Hypothalamus (tissue), 51 donors: ENCODE measurements around the gene MREG.

Source experiments
- DNase-seq, 51 donors: peaks; one replicate each; lab custom pipeline; 2025; lab: John Stamatoyannopoulos, UW

MREG gene

DNA sequence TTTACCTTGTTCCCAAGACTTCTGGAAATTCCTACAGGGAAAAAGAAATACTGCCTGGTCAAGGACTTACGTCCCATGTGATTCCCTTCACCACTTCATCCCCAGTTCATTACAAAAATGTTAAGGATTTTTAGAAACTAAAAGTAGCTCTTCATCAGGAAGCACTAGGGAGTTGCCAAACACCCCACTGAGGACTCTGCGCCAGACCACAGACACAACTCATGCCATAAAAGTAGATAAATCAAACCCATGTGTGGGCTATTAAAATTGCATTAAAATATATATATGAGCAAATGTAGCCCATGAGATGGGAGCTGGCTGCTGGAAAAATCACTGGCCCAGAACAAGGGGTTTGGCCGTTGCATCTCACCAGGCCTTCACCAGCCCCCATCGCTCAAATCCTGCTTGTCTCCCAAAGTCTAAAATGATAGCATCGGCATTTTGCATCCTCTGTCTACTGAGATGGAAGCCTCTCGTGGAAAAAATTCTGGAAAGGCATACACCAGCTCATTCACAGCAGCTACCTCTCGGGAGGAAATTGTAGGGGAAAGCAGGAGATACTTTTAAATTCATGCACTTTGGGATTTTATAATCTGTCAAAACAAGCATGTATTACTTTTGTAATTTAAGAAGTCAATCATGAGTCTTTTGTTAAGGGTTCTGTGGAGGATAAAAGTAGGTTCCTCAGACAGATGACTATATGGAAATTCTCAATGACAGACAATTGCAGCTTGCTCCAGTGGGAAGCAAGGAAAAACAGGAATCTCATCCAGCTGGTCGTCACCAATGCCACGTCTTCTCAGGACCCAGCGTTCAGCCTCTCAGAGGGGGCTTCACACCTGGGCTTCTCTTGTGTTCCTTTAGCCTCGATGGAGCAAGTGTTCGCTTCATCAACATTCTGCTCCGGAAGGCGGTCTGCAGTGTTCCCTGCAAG is 113.9 kb downstream of the MREG start:
- DNase-seq, result no peak

DNA sequence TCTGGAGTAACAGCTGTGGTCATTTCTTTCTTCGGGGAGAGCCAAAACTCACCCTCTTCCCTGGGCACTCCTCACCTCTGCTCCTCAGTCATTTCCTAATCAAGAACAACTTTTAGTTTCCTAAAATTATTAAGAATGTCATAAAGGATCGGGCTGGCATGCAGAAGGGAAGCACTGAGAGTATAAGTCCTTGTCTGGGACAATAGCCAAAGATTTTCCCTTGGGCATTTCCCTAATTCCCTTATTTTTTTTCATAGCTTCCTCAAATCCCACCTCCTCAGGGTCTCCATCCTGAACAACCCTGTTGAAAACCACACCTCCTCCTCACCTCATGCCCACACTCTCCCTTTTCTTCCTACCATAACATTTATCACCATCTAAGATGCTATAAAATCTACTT is 115.0 kb downstream of the MREG start:
- no peak for DNase-seq

DNA sequence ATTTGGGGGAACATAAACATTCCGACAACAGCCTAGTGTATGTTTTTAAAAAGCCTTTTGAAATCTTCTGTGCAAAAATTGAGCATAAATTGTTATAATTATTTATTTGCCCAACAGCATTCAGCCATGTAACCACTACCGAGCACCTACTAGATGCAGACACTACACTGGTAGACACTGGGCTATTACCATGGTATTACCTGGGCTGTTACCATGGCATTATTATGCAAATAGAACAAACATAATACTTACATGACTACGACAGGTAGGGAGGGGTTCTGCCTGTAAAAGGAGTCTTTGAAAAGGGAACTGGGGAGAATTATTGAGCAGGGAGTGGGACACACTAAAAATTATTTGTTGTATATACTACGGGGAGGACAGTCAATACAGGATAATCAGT is 116.4 kb downstream of the MREG start:
- no peak for DNase-seq

DNA sequence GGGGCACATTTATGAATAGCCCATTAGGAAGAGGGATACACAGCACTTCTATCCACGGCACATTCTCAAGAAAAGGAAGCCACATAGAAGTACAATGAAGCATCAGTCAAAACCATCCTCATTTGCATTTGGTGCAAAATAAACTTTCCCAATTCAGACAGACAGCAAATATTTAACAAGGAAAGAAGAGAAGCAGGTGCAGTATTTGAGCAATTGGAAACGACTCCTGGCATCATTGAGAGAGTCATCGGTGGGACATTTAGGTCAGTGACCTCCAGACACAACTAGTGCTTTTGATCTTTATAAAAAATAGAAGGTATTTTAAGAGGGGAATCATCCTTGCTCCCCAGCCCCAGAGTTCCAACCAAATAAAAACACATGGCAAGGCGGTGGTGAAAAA is 118.0 kb downstream of the MREG start:
- DNase-seq, result no peak
